Measurements from ENCODE around the gene CXCR6.

CXCR6 gene

DNA sequence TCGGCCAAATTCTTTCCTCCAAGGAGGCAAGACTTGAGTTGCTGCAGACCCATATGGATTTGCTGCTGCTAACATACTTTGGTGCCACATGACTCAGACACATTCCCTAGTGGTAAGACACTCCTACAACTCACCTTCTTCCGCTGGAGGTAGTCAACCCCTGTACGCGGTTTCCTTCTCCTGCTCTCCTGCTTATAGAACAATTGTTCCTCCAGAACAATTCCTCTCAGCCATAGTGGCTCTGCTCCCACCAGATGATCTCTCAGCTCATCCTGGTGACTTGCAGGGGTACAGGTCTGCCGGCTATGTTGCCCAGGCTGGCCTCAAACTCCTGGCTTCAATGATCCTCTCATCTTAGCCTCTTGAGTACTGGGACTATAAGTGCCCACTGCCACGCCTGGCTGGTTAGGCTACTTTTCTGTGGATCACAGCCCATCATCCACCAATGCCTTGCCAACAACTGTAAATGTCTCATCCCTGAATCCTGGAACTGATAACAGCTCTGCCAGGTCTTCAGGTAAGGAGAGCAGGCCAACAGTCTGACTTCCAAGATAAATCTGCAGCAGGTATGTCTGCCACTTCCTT lies 2.4 kb upstream of the CXCR6 start:
- DNase-seq (ENCODE audit: extremely low spot score): no peak
- TF ChIP-seq TARDBP (IDR thresholded peaks at IDR 0.05) (no peak), L3MBTL2 (conservative IDR thresholded peaks at IDR 0.05) (no peak), FOXA1 (IDR thresholded peaks at IDR 0.05) (no peak), LEF1 (IDR thresholded peaks at IDR 0.05; ENCODE audit: borderline replicate concordance) (no peak), BHLHE40 (IDR thresholded peaks at IDR 0.05; ENCODE audit: borderline replicate concordance) (no peak), CTBP1 (IDR thresholded peaks at IDR 0.05; ENCODE audit: borderline replicate concordance) (no peak), HDGF (IDR thresholded peaks at IDR 0.05; ENCODE audit: borderline replicate concordance) (no peak), FOXM1 (IDR thresholded peaks at IDR 0.05; ENCODE audit: borderline replicate concordance) (no peak), SUZ12 (IDR thresholded peaks at IDR 0.05) (no peak), FOXK2 (IDR thresholded peaks at IDR 0.05) (no peak)
- TF ChIP-seq, protein P1, sequence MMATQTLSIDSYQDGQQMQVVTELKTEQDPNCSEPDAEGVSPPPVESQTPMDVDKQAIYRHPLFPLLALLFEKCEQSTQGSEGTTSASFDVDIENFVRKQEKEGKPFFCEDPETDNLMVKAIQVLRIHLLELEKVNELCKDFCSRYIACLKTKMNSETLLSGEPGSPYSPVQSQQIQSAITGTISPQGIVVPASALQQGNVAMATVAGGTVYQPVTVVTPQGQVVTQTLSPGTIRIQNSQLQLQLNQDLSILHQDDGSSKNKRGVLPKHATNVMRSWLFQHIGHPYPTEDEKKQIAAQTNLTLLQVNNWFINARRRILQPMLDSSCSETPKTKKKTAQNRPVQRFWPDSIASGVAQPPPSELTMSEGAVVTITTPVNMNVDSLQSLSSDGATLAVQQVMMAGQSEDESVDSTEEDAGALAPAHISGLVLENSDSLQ (IDR thresholded peaks at IDR 0.05): no peak
- ChIA-PET POLR2A (no interaction called here), CTCF (interaction anchor here (0.6 kb wide), 1 partner anchor 1796 kb away, joined by 5 read pairs; no protein-coding TSS in a partner anchor)

DNA sequence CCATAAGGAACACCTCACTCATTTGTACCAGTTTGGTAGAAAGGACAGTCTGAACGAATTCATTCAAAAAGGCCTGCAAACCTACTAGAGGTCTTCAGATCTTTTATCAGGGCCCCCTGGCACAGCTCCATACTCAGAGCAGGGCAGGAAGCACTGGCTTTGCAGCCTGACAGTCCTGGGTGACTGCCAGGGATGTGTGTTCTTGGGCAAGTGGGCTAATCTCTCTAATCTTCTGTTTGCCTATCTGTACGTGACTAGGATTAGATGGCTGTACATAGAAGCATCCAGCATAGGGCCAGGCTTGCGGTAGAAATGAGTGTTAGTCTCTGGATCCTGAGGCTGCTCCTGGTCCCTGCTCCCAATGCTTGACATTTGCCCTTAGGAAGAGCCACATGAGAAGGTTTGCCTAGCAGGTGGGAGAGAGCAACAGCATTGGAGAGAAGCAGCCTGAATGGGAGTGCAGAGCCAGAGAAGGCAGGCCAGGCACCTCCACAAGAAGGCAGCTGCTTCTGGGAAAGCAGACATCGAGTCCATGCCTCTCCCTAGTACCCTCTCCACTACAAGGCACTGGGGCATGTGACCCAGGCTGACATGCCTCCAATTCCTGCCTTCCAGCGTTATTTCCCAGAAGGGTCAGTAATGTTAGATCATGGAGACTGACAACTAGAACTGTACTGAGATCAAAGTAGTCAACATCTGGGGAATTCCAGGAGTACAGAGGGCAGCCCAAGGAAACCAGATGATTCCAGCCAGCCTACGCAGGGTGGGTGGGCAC lies 1.0 kb upstream of the CXCR6 start:
- DNase-seq (ENCODE audit: extremely low spot score): no peak
- ChIA-PET POLR2A (no interaction called here), CTCF (no interaction called here)
- no peak for TF ChIP-seq NFRKB (IDR thresholded peaks at IDR 0.05)
- no peak for TF ChIP-seq FOXM1 (IDR thresholded peaks at IDR 0.05; ENCODE audit: borderline replicate concordance)
- no peak for TF ChIP-seq BHLHE40 (IDR thresholded peaks at IDR 0.05; ENCODE audit: borderline replicate concordance)
- TF ChIP-seq CTBP1 (IDR thresholded peaks at IDR 0.05; ENCODE audit: borderline replicate concordance): no peak
- no peak for TF ChIP-seq SP1 (IDR thresholded peaks at IDR 0.05)
- TF ChIP-seq HDGF (IDR thresholded peaks at IDR 0.05; ENCODE audit: borderline replicate concordance): no peak
- no peak for TF ChIP-seq TARDBP (IDR thresholded peaks at IDR 0.05)
- TF ChIP-seq, protein P1 (IDR thresholded peaks at IDR 0.05): no peak

DNA sequence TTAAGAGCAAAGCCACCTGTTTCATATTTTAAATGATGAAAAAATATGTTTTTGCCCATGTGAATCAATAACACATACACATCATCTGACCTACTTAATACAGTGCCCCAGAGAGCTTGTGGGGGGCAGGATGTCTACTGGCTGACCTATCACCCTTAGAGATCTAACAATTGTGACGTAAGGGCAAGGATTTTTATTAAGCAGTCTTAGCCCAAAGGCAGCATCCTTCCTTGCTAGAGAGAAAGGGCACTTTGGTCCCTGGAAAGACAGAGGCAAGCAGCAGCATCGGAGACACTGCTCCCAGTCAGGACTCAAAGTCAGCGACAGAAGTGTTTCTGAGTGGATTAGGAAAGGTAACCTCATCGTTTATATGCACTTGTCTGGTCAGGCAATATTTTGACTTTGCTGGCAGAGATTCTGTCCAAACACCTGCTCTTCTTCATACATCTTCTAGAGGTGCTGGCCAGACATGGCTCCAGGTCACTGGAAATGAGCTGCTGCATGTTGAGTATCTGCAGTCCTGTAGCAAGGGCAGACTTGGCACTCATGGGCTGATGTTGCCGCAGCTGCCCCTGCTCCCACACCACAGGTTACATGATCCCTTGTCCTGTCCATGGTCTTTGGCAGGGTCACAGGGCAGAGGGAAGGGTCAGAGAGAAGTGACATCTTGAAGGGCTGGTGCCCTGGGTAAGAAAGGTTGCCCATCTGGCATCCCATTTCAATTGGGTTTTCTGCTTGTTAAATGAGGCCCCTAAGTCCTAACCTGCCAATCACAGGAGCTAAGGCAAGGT lies 1.8 kb downstream of the CXCR6 start:
- DNase-seq (ENCODE audit: extremely low spot score): no peak
- ChIA-PET CTCF (interaction anchor here (0.6 kb wide), 1 partner anchor 15 kb away, joined by 3 read pairs; no protein-coding TSS in a partner anchor), POLR2A (no interaction called here)
- TF ChIP-seq BHLHE40 (IDR thresholded peaks at IDR 0.05; ENCODE audit: borderline replicate concordance): no peak
- no peak for TF ChIP-seq ZNF384 (IDR thresholded peaks at IDR 0.05)
- TF ChIP-seq HDGF (IDR thresholded peaks at IDR 0.05; ENCODE audit: borderline replicate concordance): no peak
- no peak for TF ChIP-seq LEF1 (IDR thresholded peaks at IDR 0.05; ENCODE audit: borderline replicate concordance)
- TF ChIP-seq ELF4 (IDR thresholded peaks at IDR 0.05): no peak
- TF ChIP-seq ARNT (IDR thresholded peaks at IDR 0.05): no peak
- no peak for TF ChIP-seq NFRKB (IDR thresholded peaks at IDR 0.05)
- TF ChIP-seq CTBP1 (IDR thresholded peaks at IDR 0.05; ENCODE audit: borderline replicate concordance): no peak
- no peak for TF ChIP-seq FOXM1 (IDR thresholded peaks at IDR 0.05; ENCODE audit: borderline replicate concordance)
- TF ChIP-seq SP1 (IDR thresholded peaks at IDR 0.05): no peak
- no peak for TF ChIP-seq FOXA1 (IDR thresholded peaks at IDR 0.05)
- no peak for TF ChIP-seq L3MBTL2 (conservative IDR thresholded peaks at IDR 0.05)
- no peak for TF ChIP-seq FOXK2 (IDR thresholded peaks at IDR 0.05)
- TF ChIP-seq SUZ12 (IDR thresholded peaks at IDR 0.05): no peak
- TF ChIP-seq, protein P1 (IDR thresholded peaks at IDR 0.05): no peak

DNA sequence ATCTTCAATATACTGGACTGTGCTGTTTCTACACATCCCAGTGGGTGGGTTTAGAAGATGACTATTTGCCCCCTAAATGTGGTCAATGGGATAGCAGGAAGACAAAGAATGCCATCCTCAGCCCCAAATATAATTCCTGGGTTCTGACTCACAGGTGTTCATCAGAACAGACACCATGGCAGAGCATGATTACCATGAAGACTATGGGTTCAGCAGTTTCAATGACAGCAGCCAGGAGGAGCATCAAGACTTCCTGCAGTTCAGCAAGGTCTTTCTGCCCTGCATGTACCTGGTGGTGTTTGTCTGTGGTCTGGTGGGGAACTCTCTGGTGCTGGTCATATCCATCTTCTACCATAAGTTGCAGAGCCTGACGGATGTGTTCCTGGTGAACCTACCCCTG lies 3.0 kb downstream of the CXCR6 start:
- DNase-seq (ENCODE audit: extremely low spot score): no peak
- POLR2A ChIA-PET: no interaction called here
- TF ChIP-seq ELF4 (IDR thresholded peaks at IDR 0.05) (no peak), SP1 (IDR thresholded peaks at IDR 0.05) (no peak), L3MBTL2 (conservative IDR thresholded peaks at IDR 0.05) (no peak), NFRKB (IDR thresholded peaks at IDR 0.05) (no peak), HDGF (IDR thresholded peaks at IDR 0.05; ENCODE audit: borderline replicate concordance) (no peak), TARDBP (IDR thresholded peaks at IDR 0.05) (no peak), FOXM1 (IDR thresholded peaks at IDR 0.05; ENCODE audit: borderline replicate concordance) (no peak), SUZ12 (IDR thresholded peaks at IDR 0.05) (no peak)
- CTCF ChIA-PET: no interaction called here

DNA sequence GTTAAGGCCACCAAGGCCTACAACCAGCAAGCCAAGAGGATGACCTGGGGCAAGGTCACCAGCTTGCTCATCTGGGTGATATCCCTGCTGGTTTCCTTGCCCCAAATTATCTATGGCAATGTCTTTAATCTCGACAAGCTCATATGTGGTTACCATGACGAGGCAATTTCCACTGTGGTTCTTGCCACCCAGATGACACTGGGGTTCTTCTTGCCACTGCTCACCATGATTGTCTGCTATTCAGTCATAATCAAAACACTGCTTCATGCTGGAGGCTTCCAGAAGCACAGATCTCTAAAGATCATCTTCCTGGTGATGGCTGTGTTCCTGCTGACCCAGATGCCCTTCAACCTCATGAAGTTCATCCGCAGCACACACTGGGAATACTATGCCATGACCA lies 3.6 kb downstream of the CXCR6 start:
- TF ChIP-seq ZNF384 (IDR thresholded peaks at IDR 0.05) (no peak), TARDBP (IDR thresholded peaks at IDR 0.05) (no peak), CTBP1 (IDR thresholded peaks at IDR 0.05; ENCODE audit: borderline replicate concordance) (no peak), FOXM1 (IDR thresholded peaks at IDR 0.05; ENCODE audit: borderline replicate concordance) (no peak), BHLHE40 (IDR thresholded peaks at IDR 0.05; ENCODE audit: borderline replicate concordance) (no peak), ARNT (IDR thresholded peaks at IDR 0.05) (no peak), FOXK2 (IDR thresholded peaks at IDR 0.05) (no peak), SP1 (IDR thresholded peaks at IDR 0.05) (no peak), HDGF (IDR thresholded peaks at IDR 0.05; ENCODE audit: borderline replicate concordance) (no peak), NFRKB (IDR thresholded peaks at IDR 0.05) (no peak), LEF1 (IDR thresholded peaks at IDR 0.05; ENCODE audit: borderline replicate concordance) (no peak), L3MBTL2 (conservative IDR thresholded peaks at IDR 0.05) (no peak)
- POLR2A ChIA-PET: no interaction called here
- no peak for DNase-seq (ENCODE audit: extremely low spot score)
- CTCF ChIA-PET: no interaction called here

Measured in HEK293T (cell line).